ENCODE measurements around the gene FAM78B.

DNA sequence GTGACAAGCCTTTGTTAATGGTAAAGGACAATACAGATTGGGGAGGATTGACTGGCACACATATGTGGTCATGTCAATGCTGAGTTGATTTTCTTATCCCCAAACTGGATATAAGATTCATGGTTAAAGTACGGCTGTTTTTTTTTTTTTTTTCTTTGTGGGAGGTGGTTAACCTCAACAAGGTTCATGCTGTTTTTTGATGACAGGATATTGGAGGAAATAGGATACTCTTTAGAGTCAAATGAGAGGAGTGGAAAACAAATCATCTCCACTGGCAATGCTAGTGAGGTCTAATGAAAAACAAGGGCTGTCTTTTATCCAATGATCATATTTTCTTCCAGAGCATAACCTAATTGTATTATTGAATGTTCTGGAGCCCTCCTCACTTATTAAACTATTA, 140.2 kb downstream of the FAM78B start:
- TF ChIP-seq GATA2 (IDR thresholded peaks at IDR 0.05; ENCODE audit: low read depth, low read length), result no peak
- no peak for TF ChIP-seq GATA3 (IDR thresholded peaks at IDR 0.05; ENCODE audit: low read depth, low read length)
